GM23338 (cell line): ENCODE results near the gene NBAS. TPM values are rescaled to one million over a fixed set of nuclear protein-coding genes. Genes with fewer than 3 reads are reported as not detected.

Experiments
- ATAC-seq: fragments of 200-7000 bp; cut with Tn5 transposase; 3 replicates; pipeline ENCODE4 v1.9.1; 2020
- DNase-seq: peaks from one replicate; pipeline ENCODE4 v3.0.0-alpha.2; 2015; ENCODE audit warnings: low spot score
- H2AFZ ChIP-seq: fragments of 200-600 bp; sonication (generic); 2 replicates; pipeline ENCODE4 v1.8.0; 2016; ENCODE audit warnings: antibody characterized with exemption, mild to moderate bottlenecking, moderate library complexity
- H3F3A ChIP-seq: fragments of 200-600 bp; sonication (generic); replicated peaks from 2 replicates; pipeline ENCODE4 v1.8.0; 2017; ENCODE audit warnings: antibody characterized with exemption, mixed run types, low read depth
- H3K27ac ChIP-seq: fragments of 200-600 bp; sonication (generic); 2 replicates; pipeline ENCODE4 v1.6.1; 2016; ENCODE audit warnings: low read depth
- H3K27me3 ChIP-seq: fragments of 200-600 bp; sonication (generic); 2 replicates; pipeline ENCODE4 v1.8.0; 2016; ENCODE audit warnings: mild to moderate bottlenecking, mixed run types, moderate library complexity; ENCODE audit not compliant: insufficient read depth
- H3K36me3 ChIP-seq: fragments of 200-600 bp; sonication (generic); 2 replicates; pipeline ENCODE4 v1.8.0; 2016; ENCODE audit warnings: mild to moderate bottlenecking; ENCODE audit not compliant: insufficient read depth
- H3K4me1 ChIP-seq: fragments of 200-600 bp; sonication (generic); 2 replicates; pipeline ENCODE4 v1.8.0; 2016; ENCODE audit warnings: mild to moderate bottlenecking, moderate library complexity; ENCODE audit not compliant: insufficient read depth
- H3K4me2 ChIP-seq: fragments of 200-600 bp; sonication (generic); 2 replicates; pipeline ENCODE4 v1.7.1; 2017; ENCODE audit warnings: mixed run types
- H3K4me3 ChIP-seq: fragments of 200-600 bp; sonication (generic); 2 replicates; pipeline ENCODE4 v1.6.1; 2016; ENCODE audit warnings: mixed run types
- H3K79me2 ChIP-seq: fragments of 200-600 bp; sonication (generic); replicated peaks from 2 replicates; pipeline ENCODE4 v1.8.0; 2017; ENCODE audit warnings: mild to moderate bottlenecking; ENCODE audit not compliant: insufficient read depth
- H3K9me2 ChIP-seq: fragments of 200-600 bp; sonication (generic); 2 replicates; pipeline ENCODE4 v1.8.0; 2017; ENCODE audit not compliant: insufficient read depth
- H4K20me1 ChIP-seq: fragments of 200-600 bp; sonication (generic); replicated peaks from 2 replicates; pipeline ENCODE4 v1.8.0; 2017; ENCODE audit warnings: mild to moderate bottlenecking; ENCODE audit not compliant: insufficient read depth
- H3K27ac Mint-ChIP-seq: 2 replicates; pipeline ENCODE4 v1.8.0; 2020; ENCODE audit warnings: inconsistent platforms, mild to moderate bottlenecking, moderate library complexity, mixed read lengths
- H3K27me3 Mint-ChIP-seq: 3 replicates; pipeline ENCODE4 v1.8.0; 2022; ENCODE audit warnings: low read depth, mild to moderate bottlenecking, moderate library complexity, mixed read lengths, inconsistent platforms; ENCODE audit not compliant: insufficient read depth, poor library complexity
- H3K36me3 Mint-ChIP-seq: 3 replicates; pipeline ENCODE4 v1.8.0; 2021; ENCODE audit warnings: low read depth, mild to moderate bottlenecking, inconsistent platforms, moderate library complexity, mixed read lengths
- H3K4me1 Mint-ChIP-seq: 3 replicates; pipeline ENCODE4 v1.8.0; 2020; ENCODE audit warnings: mild to moderate bottlenecking, inconsistent platforms, mixed read lengths
- H3K4me3 Mint-ChIP-seq: 3 replicates; pipeline ENCODE4 v1.8.0; 2021; ENCODE audit warnings: moderate library complexity, mild to moderate bottlenecking, inconsistent platforms, mixed read lengths
- H3K9me3 Mint-ChIP-seq: 3 replicates; pipeline ENCODE4 v1.8.0; 2020; ENCODE audit warnings: moderate library complexity, mild to moderate bottlenecking, inconsistent platforms, mixed read lengths
- CREB1 ChIP-seq: fragments of 250-450 bp; sonication (Bioruptor Pico); IDR thresholded peaks from 2 replicates; pipeline ENCODE4 v1.5.0; 2020; ENCODE audit warnings: low read depth, mild to moderate bottlenecking, moderate library complexity
- ETS1 ChIP-seq: IDR thresholded peaks from 2 replicates; pipeline ENCODE4 v1.6.1; 2016; ENCODE audit warnings: antibody characterized with exemption
- EZH2 ChIP-seq: fragments of 200-600 bp; sonication (generic); IDR thresholded peaks from one replicate; pipeline ENCODE4 v1.8.0; 2017; ENCODE audit warnings: antibody characterized with exemption, mild to moderate bottlenecking, low read depth; ENCODE audit not compliant: unreplicated experiment
- POLR2AphosphoS5 ChIP-seq: IDR thresholded peaks from 2 replicates; pipeline ENCODE4 v1.6.1; 2016; ENCODE audit warnings: antibody characterized with exemption, low read depth
- STAT1 ChIP-seq: IDR thresholded peaks from one replicate; pipeline ENCODE4 v1.6.1; 2016; ENCODE audit warnings: antibody characterized with exemption; ENCODE audit not compliant: unreplicated experiment
- ZNF114 ChIP-seq: fragments of 250-450 bp; sonication (Bioruptor Pico); IDR thresholded peaks from 2 replicates; pipeline ENCODE4 v1.5.0; 2020; ENCODE audit warnings: mild to moderate bottlenecking, moderate library complexity
- ZNF331 ChIP-seq: fragments of 250-450 bp; sonication (Bioruptor Pico); IDR thresholded peaks from 2 replicates; pipeline ENCODE4 v1.5.0; 2020; ENCODE audit warnings: low read depth, mild to moderate bottlenecking, moderate library complexity
- ZNF462 ChIP-seq: fragments of 250-450 bp; sonication (Bioruptor Pico); IDR thresholded peaks from 2 replicates; pipeline ENCODE4 v1.5.0; 2020; ENCODE audit warnings: mild to moderate bottlenecking, moderate library complexity
- polyA plus RNA-seq: library from polyadenylated mRNA; unstranded; fragments of >200 nt; fragmentation: Nextera tagmentation; extraction: Ambion mirVana; gene quantifications from 2 replicates; pipeline ENCODE4 v1.2.1, GENCODE V29; 2016
- total RNA-seq: library from RNA; depleted of rRNA; stranded (reverse); fragments of >200 nt; shearing (Covaris generic); gene quantifications from 2 replicates; pipeline ENCODE4 v1.2.3, GENCODE V29; 2014

The NBAS gene
- total and polyA plus RNA-seq, 2 experiments from 2014 or later = 24.8 to 38.9 TPM

GRCh38 chr2:15348045-15348444 lies 213.1 kb downstream of the NBAS start (continued):
- no peak for TF ChIP-seq ZNF462 (CRISPR knock-in tag)
- TF ChIP-seq STAT1 = no peak
- TF ChIP-seq ZNF114 (CRISPR knock-in tag) = no peak
- no peak for TF ChIP-seq POLR2AphosphoS5
- TF ChIP-seq CREB1 (CRISPR knock-in tag) = no peak
- no peak for TF ChIP-seq EZH2
- TF ChIP-seq ETS1 = no peak

- ATAC-seq (no peak), DNase-seq (no peak)
- Histone ChIP-seq H3K27ac (no peak overlapping the region), H3F3A (no peaks in the 10 kb centered on the region), H2AFZ (no peak overlapping the region), H4K20me1 (no peaks in the 10 kb centered on the region), H3K27me3 (no peaks in the 10 kb centered on the region), H3K36me3 (no peaks in the 10 kb centered on the region), H3K9me2 (no peaks in the 10 kb centered on the region), H3K4me2 (no peak overlapping the region), H3K4me3 (no peak overlapping the region), H3K4me1 (no peaks in the 10 kb centered on the region), H3K79me2 (no peaks in the 10 kb centered on the region)
- H3K4me3 Mint-ChIP-seq = no peak overlapping the region
- H3K9me3 Mint-ChIP-seq = peaks cover 5% of the 10 kb centered on the region; the same call in 2 of the 3 replicates
- peaks cover 2% of the 10 kb centered on the region for H3K27me3 Mint-ChIP-seq
- H3K27ac Mint-ChIP-seq = no peak overlapping the region
- no peak for TF ChIP-seq ZNF114 (CRISPR knock-in tag)
- no peak for TF ChIP-seq ZNF331 (CRISPR knock-in tag)
- H3K4me1 Mint-ChIP-seq = no peaks in the 10 kb centered on the region
- peaks cover 17% of the 10 kb centered on the region for H3K36me3 Mint-ChIP-seq
Measured at GRCh38 chr2:15346624-15347023, 214.5 kb downstream of the NBAS start.
